DND-41 (cell line): ENCODE data around the gene KLHL17.

ENCODE experiments used
- ATAC-seq: fragments of 200-7000 bp; cut with Tn5 transposase; 3 replicates; pipeline ENCODE4 v1.9.1; 2021; ENCODE audit warnings: low read depth; ENCODE audit not compliant: insufficient read depth
- DNase-seq: peaks from one replicate; pipeline ENCODE4 v3.0.0-alpha.2; 2020
- H2AFZ ChIP-seq: 2 replicates; pipeline ENCODE4 v1.6.0; 2012; ENCODE audit warnings: low read depth, low read length
- H3K27ac ChIP-seq: 2 replicates; pipeline ENCODE4 v1.5.1; 2012; ENCODE audit warnings: low read length, inconsistent platforms
- H3K27me3 ChIP-seq: fragments of 200-600 bp; sonication (generic); 2 replicates; pipeline ENCODE4 v1.6.0; 2012; ENCODE audit warnings: low read length, mild to moderate bottlenecking, inconsistent platforms; ENCODE audit not compliant: insufficient read depth, poor library complexity
- H3K36me3 ChIP-seq: 2 replicates; pipeline ENCODE4 v1.5.1; 2012; ENCODE audit warnings: low read length, inconsistent platforms; ENCODE audit not compliant: insufficient read depth
- H3K4me1 ChIP-seq: 2 replicates; pipeline ENCODE4 v1.5.1; 2012; ENCODE audit warnings: mild to moderate bottlenecking, low read length; ENCODE audit not compliant: insufficient read depth
- H3K4me2 ChIP-seq: 2 replicates; pipeline ENCODE4 v1.6.0; 2012; ENCODE audit warnings: mild to moderate bottlenecking, moderate library complexity, low read length, inconsistent platforms; ENCODE audit not compliant: insufficient read depth
- H3K4me3 ChIP-seq, 2 experiments: fragments of 200-600 bp in 1 of 2; shearing (Covaris generic) in 1 of 2; 2 replicates each; pipeline ENCODE4 v1.5.1; 2012 to 2016; ENCODE audit warnings: inconsistent platforms in 2 of 2, low read length in 2 of 2, mild to moderate bottlenecking in 2 of 2, low read depth in 1 of 2, moderate library complexity in 1 of 2
- H3K79me2 ChIP-seq: 2 replicates; pipeline ENCODE4 v1.6.0; 2012; ENCODE audit warnings: low read length, inconsistent platforms; ENCODE audit not compliant: insufficient read depth
- H3K9ac ChIP-seq: 2 replicates; pipeline ENCODE4 v1.6.0; 2012; ENCODE audit warnings: low read depth, mild to moderate bottlenecking, inconsistent platforms, low read length, moderate library complexity
- H3K9me3 ChIP-seq: 2 replicates; pipeline ENCODE4 v1.5.1; 2012; ENCODE audit warnings: low read length, moderate library complexity, mild to moderate bottlenecking, inconsistent platforms; ENCODE audit not compliant: insufficient read depth, severe bottlenecking
- H4K20me1 ChIP-seq: 2 replicates; pipeline ENCODE4 v1.6.0; 2012; ENCODE audit warnings: low read length; ENCODE audit not compliant: insufficient read depth
- EZH2 ChIP-seq: IDR thresholded peaks from 3 replicates; pipeline ENCODE4 v1.6.1; 2012; ENCODE audit warnings: borderline replicate concordance, low read depth, mild to moderate bottlenecking, moderate library complexity, low read length, inconsistent platforms; ENCODE audit not compliant: severe bottlenecking
- TF ChIP-seq, protein P1 (sequence below): IDR thresholded peaks from 2 replicates; pipeline ENCODE4 v1.5.1; 2012; ENCODE audit warnings: borderline replicate concordance, low read length, moderate library complexity, mild to moderate bottlenecking; ENCODE audit not compliant: poor library complexity, severe bottlenecking; ENCODE audit errors: extremely low read depth

The KLHL17 gene

DNA sequence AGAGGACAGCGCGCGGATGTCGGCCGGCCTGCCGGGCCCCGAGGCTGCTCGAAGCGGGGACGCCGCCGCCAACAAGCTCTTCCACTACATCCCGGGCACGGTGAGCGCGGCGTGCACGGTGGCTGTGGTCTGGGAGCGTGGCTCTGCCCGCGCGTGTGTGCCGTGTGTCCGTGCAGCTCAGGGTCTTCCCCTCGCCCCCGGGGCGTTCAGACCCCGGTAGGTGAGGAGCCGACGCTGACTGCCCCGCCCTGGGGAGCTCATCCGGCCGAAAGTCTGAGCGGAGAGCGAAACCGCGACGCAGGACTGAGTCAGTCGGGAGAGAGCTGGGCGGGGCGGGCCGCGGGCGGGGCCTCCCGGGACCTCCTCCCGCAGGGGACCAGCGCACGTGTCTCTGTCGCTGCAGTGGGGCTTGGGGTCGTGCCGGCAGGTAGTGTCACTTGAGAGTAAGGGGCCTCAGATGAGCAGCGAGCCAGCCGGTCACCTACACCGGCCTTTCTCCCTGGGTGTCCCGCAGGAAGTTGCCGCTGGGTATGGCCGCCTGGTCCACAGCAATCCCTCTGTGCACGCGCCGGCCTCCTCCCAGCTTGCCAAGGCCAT, 6.4 kb downstream of the KLHL17 start:
- peaks cover 5% of the 10 kb centered on the region for H3K27me3 ChIP-seq
- ATAC-seq (peak; percentile 93), DNase-seq (peak; percentile 80)
- H3K9ac ChIP-seq = peak overlapping the region; percentile 47
- H2AFZ ChIP-seq = peak overlapping the region; percentile 77
- H4K20me1 ChIP-seq = peaks cover 21% of the 10 kb centered on the region
- peak overlapping the region; percentile 97 for H3K4me2 ChIP-seq
- no peaks in the 10 kb centered on the region for H3K79me2 ChIP-seq
- H3K36me3 ChIP-seq = peaks cover 29% of the 10 kb centered on the region
- peak overlapping the region in 1 of 2 experiments; percentile 59; a peak in 2 of 4 replicates for H3K4me3 ChIP-seq
- peaks cover 14% of the 10 kb centered on the region for H3K4me1 ChIP-seq
- TF ChIP-seq, protein P1, sequence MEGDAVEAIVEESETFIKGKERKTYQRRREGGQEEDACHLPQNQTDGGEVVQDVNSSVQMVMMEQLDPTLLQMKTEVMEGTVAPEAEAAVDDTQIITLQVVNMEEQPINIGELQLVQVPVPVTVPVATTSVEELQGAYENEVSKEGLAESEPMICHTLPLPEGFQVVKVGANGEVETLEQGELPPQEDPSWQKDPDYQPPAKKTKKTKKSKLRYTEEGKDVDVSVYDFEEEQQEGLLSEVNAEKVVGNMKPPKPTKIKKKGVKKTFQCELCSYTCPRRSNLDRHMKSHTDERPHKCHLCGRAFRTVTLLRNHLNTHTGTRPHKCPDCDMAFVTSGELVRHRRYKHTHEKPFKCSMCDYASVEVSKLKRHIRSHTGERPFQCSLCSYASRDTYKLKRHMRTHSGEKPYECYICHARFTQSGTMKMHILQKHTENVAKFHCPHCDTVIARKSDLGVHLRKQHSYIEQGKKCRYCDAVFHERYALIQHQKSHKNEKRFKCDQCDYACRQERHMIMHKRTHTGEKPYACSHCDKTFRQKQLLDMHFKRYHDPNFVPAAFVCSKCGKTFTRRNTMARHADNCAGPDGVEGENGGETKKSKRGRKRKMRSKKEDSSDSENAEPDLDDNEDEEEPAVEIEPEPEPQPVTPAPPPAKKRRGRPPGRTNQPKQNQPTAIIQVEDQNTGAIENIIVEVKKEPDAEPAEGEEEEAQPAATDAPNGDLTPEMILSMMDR = no peak
- no peak for TF ChIP-seq EZH2
- H3K27ac ChIP-seq = no peak overlapping the region
- no peaks in the 10 kb centered on the region for H3K9me3 ChIP-seq

DNA sequence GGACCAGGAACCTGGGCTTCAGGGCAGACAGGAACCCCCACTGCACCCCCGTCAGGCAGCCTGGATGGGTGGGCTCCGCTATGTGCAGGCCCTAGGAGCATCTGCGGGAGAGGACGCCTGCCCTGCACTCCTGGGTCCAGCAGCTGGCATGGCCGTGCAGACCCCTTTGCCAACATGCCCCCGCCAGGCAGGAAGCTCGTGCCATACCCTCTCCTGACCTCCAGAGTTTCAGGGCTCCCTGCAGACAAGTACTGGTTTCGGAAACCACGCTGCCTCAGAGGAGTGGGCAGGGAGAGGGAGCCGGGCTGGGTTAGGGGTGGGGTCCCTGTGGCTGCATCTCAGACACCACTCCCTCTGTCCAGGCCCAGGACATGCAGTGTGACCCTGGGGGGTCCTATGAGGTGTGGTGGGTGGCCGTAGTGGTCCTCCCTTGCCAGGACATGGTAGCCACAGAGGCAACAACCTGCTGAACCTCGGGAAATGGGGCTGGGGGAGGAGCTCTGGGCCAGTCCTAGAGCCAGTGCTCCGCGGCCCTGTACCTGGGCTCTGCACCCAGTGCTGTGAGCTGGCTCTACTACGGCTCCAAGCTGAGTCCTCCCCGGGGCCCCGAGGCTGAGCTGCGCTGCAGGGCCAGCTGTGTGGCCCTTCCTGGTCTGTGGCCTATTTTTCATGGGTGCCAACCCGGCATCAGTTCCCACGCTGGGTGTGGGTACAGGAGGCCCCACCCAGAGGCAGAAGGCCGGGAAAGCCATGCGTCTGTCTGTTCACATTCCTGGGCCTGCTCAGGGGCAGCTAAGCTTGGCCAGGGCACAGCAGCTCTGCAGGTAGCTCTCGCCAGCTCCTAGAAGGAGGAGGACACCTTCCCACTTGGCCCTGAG, 7.3 kb downstream of the KLHL17 start:
- no peak overlapping the region for H3K9ac ChIP-seq
- H3K27ac ChIP-seq = no peak overlapping the region
- peaks cover 14% of the 10 kb centered on the region for H3K4me1 ChIP-seq
- H2AFZ ChIP-seq = no peak overlapping the region
- peaks cover 5% of the 10 kb centered on the region for H3K27me3 ChIP-seq
- H3K36me3 ChIP-seq = peaks cover 22% of the 10 kb centered on the region
- H3K4me3 ChIP-seq = no peak overlapping the region; a peak in 1 of 4 replicates
- H4K20me1 ChIP-seq = peaks cover 21% of the 10 kb centered on the region
- TF ChIP-seq, protein P1 = no peak
- no peak for TF ChIP-seq EZH2
- H3K4me2 ChIP-seq = peak overlapping the region; percentile 97; the same call in 1 of the 2 replicates
- H3K9me3 ChIP-seq = no peaks in the 10 kb centered on the region
- H3K79me2 ChIP-seq = no peaks in the 10 kb centered on the region
- no peak for DNase-seq
- ATAC-seq = no peak

DNA sequence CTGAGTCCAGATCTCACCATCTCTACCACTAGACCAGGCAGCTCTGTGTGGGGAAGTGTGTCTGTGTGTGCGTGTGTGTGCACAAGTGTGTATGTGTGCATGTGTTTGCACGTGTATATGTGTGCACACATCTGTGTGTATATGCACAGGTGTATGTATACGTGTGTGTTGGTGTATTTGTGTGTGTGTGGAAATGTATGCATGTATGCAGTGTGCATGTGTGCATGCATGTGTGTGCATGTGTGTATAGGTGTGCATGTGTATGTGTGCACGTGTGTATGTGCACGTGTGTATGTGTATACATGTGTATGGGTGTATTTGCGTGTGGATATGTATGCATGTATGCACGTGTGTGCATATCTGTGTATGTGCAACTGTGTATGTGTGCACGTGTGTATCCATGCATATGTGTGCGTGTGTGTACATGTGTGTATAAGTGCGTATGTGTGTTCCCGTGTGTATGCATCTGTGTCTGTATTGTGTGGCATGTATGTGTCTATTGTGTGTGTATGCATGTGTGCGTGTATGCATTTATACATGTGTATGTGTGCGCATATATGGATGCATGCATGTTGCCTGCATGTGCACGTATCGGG, 9.0 kb downstream of the KLHL17 start:
- Histone ChIP-seq H3K9me3 (no peaks in the 10 kb centered on the region), H3K27ac (no peak overlapping the region), H3K9ac (no peak overlapping the region), H3K27me3 (peaks cover 5% of the 10 kb centered on the region), H3K4me1 (peaks cover 14% of the 10 kb centered on the region), H3K4me2 (no peak overlapping the region), H3K79me2 (no peaks in the 10 kb centered on the region), H4K20me1 (peaks cover 21% of the 10 kb centered on the region), H3K36me3 (0 out of 2 replicates have a peak, but pooled peaks cover 7% of the 10 kb centered on the region), H3K4me3 (no peak overlapping the region), H2AFZ (no peak overlapping the region)
- TF ChIP-seq, protein P1 = no peak
- no peak for TF ChIP-seq EZH2
- DNase-seq = no peak
- ATAC-seq = no peak
